ENCODE measurements around the gene NLRP13. TPM values are rescaled to one million over a fixed set of nuclear protein-coding genes. Genes with fewer than 3 reads are reported as not detected.

Gene NLRP13
- total RNA-seq, 6 donors from 2014 or later: not detected

DNA sequence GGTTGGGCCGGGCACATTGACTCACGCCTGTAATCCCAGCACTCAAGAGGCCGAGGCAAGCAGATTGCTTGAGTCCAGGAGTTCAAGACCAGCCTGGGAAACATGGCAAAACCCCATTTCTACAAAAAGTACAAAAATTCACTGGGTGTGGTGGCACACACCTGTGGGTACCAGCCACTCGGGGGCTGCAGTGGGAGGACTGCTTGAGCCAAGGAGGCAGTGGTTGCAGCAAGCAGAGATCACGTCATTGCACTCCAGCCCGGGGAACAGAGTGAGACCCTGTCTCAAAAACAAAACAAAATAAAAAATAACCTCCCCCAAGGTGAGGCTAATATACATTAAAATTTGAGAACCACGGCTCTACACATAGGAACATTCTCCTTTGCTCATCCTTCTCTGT is 24.9 kb downstream of the NLRP13 start:
- no peaks in the 10 kb centered on the region for H3K4me1 ChIP-seq
- no peaks in the 10 kb centered on the region for H3K36me3 ChIP-seq
- H3K27me3 ChIP-seq: no peaks in the 10 kb centered on the region
- H3K4me3 ChIP-seq: no peak overlapping the region
- ATAC-seq (ENCODE audit: low FRiP score in 2 of 2) (no peak), DNase-seq (no peak)
- TF ChIP-seq EP300 (IDR thresholded peaks at IDR 0.05) (no peak), POLR2A (IDR thresholded peaks at IDR 0.05) (no peak), POLR2AphosphoS5 (IDR thresholded peaks at IDR 0.05) (no peak)
- TF ChIP-seq, protein P1, sequence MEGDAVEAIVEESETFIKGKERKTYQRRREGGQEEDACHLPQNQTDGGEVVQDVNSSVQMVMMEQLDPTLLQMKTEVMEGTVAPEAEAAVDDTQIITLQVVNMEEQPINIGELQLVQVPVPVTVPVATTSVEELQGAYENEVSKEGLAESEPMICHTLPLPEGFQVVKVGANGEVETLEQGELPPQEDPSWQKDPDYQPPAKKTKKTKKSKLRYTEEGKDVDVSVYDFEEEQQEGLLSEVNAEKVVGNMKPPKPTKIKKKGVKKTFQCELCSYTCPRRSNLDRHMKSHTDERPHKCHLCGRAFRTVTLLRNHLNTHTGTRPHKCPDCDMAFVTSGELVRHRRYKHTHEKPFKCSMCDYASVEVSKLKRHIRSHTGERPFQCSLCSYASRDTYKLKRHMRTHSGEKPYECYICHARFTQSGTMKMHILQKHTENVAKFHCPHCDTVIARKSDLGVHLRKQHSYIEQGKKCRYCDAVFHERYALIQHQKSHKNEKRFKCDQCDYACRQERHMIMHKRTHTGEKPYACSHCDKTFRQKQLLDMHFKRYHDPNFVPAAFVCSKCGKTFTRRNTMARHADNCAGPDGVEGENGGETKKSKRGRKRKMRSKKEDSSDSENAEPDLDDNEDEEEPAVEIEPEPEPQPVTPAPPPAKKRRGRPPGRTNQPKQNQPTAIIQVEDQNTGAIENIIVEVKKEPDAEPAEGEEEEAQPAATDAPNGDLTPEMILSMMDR (IDR thresholded peaks at IDR 0.05): no peak
- no peak overlapping the region for H3K27ac ChIP-seq
- no peaks in the 10 kb centered on the region for H3K9me3 ChIP-seq
- 79 to 80% methylated on average over 7 of the region's 7 CpGs for WGBS, 2 donors

DNA sequence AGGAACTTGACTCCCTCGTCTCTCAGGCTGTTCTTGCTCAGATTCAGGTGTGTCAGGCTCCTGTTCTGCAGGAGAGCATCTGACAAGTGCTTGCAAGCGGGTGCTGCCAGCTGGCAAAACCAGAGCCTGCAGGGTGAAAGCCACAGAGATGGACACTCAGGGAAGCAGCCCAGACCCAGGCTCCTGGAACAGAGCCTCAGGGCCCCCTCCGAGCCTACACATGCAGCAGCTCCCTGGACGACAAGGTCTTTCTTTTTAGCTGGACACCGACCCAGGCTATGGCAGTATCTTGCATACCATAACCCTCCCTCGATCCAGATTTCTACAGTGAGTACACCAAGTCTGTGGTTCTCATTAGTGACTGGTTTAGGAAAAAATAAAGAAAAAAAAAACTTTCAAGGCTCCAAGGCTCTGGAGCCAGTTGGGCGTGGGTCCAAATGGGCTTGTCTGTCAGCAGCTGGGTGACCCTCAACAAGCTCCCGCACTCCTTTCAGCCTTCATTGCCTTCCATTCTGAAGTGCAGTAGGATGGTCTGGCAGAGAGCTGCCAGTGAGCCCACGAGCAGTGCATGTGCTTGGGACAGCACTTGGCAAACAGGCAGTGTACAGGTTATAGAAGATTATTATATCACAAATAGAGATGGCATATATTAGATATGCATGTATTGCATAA is 29.9 kb downstream of the NLRP13 start:
- H3K4me1 ChIP-seq: no peaks in the 10 kb centered on the region
- DNase-seq (no peak), ATAC-seq (ENCODE audit: low FRiP score in 2 of 2) (no peak)
- no peak for TF ChIP-seq EP300 (IDR thresholded peaks at IDR 0.05)
- no peak for TF ChIP-seq POLR2AphosphoS5 (IDR thresholded peaks at IDR 0.05)
- no peak for TF ChIP-seq POLR2A (IDR thresholded peaks at IDR 0.05)
- TF ChIP-seq, protein P1 (IDR thresholded peaks at IDR 0.05): no peak
- whole genome bisulfite sequencing, 2 donors: 70 to 75% methylated on average over 8 of the region's 9 CpGs
- H3K27ac ChIP-seq: no peak overlapping the region
- H3K9me3 ChIP-seq: no peaks in the 10 kb centered on the region
- no peaks in the 10 kb centered on the region for H3K36me3 ChIP-seq
- H3K27me3 ChIP-seq: no peaks in the 10 kb centered on the region
- H3K4me3 ChIP-seq: no peak overlapping the region

DNA sequence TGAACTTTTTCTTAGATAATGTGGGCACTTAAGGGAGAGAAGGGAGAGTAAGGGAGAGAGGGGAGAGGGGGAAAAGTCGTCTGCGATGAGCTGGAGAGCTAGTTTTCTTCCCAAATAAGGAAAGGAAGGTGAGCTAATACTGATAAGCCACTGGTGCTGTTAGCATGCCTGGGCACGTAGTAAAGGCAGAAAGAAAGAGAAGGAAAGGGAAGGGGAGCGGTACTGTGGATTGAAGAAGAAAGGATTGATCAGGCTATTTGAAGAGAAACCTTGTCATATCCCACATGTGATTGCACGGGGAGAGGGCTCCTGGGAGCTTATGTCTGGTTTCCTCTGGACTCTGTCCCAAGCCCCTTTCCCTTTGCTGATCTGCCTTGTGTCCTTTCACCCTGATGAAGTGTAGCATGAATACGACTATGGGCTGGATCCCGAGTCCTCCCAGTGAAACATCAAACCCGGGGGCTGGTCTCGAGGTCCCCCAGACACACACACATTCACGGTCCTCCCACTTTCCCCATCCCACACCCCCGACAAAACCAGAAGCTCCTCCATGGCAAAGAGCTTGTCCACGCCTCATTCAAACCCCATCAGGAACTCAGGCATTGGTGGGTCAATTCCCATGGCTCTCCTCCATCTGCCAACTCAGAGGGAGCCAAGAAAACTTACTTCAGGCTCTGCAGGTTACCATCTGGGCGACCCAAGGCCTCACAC is 30.6 kb downstream of the NLRP13 start:
- Histone ChIP-seq H3K4me3 (no peak overlapping the region), H3K36me3 (no peaks in the 10 kb centered on the region), H3K27ac (no peak overlapping the region), H3K27me3 (no peaks in the 10 kb centered on the region), H3K9me3 (no peaks in the 10 kb centered on the region), H3K4me1 (no peaks in the 10 kb centered on the region)
- DNase-seq: no peak
- no peak for TF ChIP-seq POLR2AphosphoS5 (IDR thresholded peaks at IDR 0.05)
- no peak for TF ChIP-seq POLR2A (IDR thresholded peaks at IDR 0.05)
- TF ChIP-seq, protein P1 (IDR thresholded peaks at IDR 0.05): no peak
- TF ChIP-seq EP300 (IDR thresholded peaks at IDR 0.05): no peak
- ATAC-seq (ENCODE audit: low FRiP score in 2 of 2): no peak
- WGBS, 2 donors: 78% methylated on average over 13 of the region's 13 CpGs

DNA sequence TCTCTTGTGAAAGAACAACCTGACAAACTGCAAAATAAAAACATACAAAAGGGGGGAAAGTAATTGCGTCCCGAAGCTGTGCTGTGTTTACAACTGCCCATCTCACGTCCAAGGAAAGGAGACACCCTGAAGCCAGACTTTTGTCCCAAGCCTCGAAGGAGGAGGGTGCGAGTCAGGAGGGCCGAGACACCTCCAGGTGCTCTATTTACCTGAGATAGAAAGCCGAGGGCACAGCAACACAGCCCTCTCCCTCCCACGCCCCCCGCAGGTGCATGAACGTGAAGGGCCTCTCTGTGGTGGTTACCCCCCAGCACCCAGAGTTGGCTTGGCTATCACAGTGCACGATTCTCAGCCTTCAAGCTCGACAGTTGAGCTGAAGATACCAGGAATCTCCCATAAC is 33.2 kb downstream of the NLRP13 start:
- no peak for TF ChIP-seq POLR2A (IDR thresholded peaks at IDR 0.05)
- TF ChIP-seq POLR2AphosphoS5 (IDR thresholded peaks at IDR 0.05): no peak
- no peak for TF ChIP-seq EP300 (IDR thresholded peaks at IDR 0.05)
- WGBS, 2 donors: 79 to 82% methylated on average over 10 to 12 of the region's 12 CpGs
- Histone ChIP-seq H3K27ac (no peak overlapping the region), H3K27me3 (no peaks in the 10 kb centered on the region), H3K36me3 (no peaks in the 10 kb centered on the region), H3K4me3 (no peak overlapping the region), H3K4me1 (no peaks in the 10 kb centered on the region), H3K9me3 (no peaks in the 10 kb centered on the region)
- DNase-seq: no peak
- ATAC-seq (ENCODE audit: low FRiP score in 2 of 2): no peak

DNA sequence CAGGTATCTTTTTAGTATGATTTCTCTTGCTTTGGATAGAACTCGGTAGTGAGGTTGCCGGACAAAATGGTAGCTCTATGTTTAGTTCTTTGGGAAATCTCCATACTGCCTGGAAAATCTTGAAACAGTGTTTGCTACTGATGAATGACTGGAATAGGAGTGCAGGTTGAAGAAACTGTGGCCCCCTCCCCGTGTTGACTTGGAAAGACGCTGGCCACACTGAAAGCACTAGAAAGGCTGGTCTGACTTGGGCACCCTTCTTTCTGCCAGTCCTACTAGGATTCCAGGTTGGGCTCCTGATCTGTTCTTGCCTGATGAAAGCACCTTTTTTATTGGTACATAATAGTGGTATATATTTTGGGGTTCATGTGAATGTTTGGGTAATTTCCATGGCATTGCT is 49.5 kb downstream of the NLRP13 start:
- Histone ChIP-seq H3K4me3 (no peak overlapping the region), H3K9me3 (peaks cover 0 to 9% (median 0%) of the 10 kb centered on the region in 4 donors), H3K36me3 (no peaks in the 10 kb centered on the region), H3K27ac (no peak overlapping the region), H3K4me1 (no peaks in the 10 kb centered on the region), H3K27me3 (no peaks in the 10 kb centered on the region)
- DNase-seq (no peak), ATAC-seq (ENCODE audit: low FRiP score in 2 of 2) (no peak)
- TF ChIP-seq, protein P1 (IDR thresholded peaks at IDR 0.05): no peak
- TF ChIP-seq POLR2A (IDR thresholded peaks at IDR 0.05) (no peak), POLR2AphosphoS5 (IDR thresholded peaks at IDR 0.05) (no peak), EP300 (IDR thresholded peaks at IDR 0.05) (no peak)
- WGBS, 2 donors: 76 to 83% methylated on average over 4 of the region's 4 CpGs

Measured in upper lobe of left lung (tissue), 6 donors.